BE2C (cell line): ENCODE measurements around the gene ARHGAP42.

ENCODE experiments used
- DNase-seq: peaks from one replicate; pipeline ENCODE4 v3.0.0-alpha.2; 2020
- H3K27me3 ChIP-seq: fragments of 250-450 bp; sonication (Bioruptor Pico); 2 replicates; pipeline ENCODE4 v1.5.1; 2020; ENCODE audit warnings: mild to moderate bottlenecking
- H3K36me3 ChIP-seq: fragments of 250-450 bp; sonication (Bioruptor Pico); 2 replicates; pipeline ENCODE4 v1.5.1; 2020; ENCODE audit warnings: mild to moderate bottlenecking
- H3K4me1 ChIP-seq: fragments of 250-450 bp; sonication (Bioruptor Pico); 2 replicates; pipeline ENCODE4 v1.5.1; 2020
- H3K4me3 ChIP-seq: 2 replicates; pipeline ENCODE4 v1.5.1; 2011; ENCODE audit warnings: low read depth, low read length
- H3K9me3 ChIP-seq: fragments of 250-450 bp; sonication (Bioruptor Pico); 2 replicates; pipeline ENCODE4 v1.5.1; 2020
- CTCF ChIP-seq: IDR thresholded peaks from 2 replicates; pipeline ENCODE4 v1.5.1; 2012; ENCODE audit warnings: mild to moderate bottlenecking, low read depth, low read length

The ARHGAP42 gene

GRCh38 chr11:101028644-101029043 is 341.6 kb downstream of the ARHGAP42 start:
- no peaks in the 10 kb centered on the region for H3K4me1 ChIP-seq
- H3K27me3 ChIP-seq = no peaks in the 10 kb centered on the region
- no peak overlapping the region for H3K4me3 ChIP-seq
- no peaks in the 10 kb centered on the region for H3K9me3 ChIP-seq
- no peaks in the 10 kb centered on the region for H3K36me3 ChIP-seq
- DNase-seq = no peak
- TF ChIP-seq CTCF = no peak

DNA sequence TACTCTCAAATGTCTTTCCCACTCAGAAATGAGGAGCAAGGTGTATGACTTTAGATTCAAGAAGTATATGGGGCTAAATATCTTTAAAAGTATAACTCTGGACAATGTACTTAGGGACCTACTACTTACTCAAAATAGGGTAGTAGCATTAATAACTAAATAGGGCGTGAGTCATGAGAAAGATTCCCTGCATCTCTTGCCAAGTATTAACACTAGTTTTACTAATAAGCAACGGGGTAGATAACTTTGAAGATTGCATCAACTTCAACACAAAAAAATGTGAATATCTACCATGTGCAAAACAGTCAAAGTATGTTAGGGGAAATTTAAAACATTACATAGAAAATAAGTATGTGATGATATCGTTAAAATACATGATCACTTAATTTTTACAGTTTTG is 342.9 kb downstream of the ARHGAP42 start:
- Histone ChIP-seq H3K4me3 (no peak overlapping the region), H3K27me3 (no peaks in the 10 kb centered on the region), H3K36me3 (no peaks in the 10 kb centered on the region), H3K9me3 (no peaks in the 10 kb centered on the region), H3K4me1 (no peaks in the 10 kb centered on the region)
- no peak for DNase-seq
- TF ChIP-seq CTCF = no peak

GRCh38 chr11:101030692-101031091 is 343.6 kb downstream of the ARHGAP42 start:
- Histone ChIP-seq H3K27me3 (no peaks in the 10 kb centered on the region), H3K4me3 (no peak overlapping the region), H3K36me3 (no peaks in the 10 kb centered on the region), H3K9me3 (no peaks in the 10 kb centered on the region), H3K4me1 (no peaks in the 10 kb centered on the region)
- DNase-seq = no peak
- TF ChIP-seq CTCF = no peak

DNA sequence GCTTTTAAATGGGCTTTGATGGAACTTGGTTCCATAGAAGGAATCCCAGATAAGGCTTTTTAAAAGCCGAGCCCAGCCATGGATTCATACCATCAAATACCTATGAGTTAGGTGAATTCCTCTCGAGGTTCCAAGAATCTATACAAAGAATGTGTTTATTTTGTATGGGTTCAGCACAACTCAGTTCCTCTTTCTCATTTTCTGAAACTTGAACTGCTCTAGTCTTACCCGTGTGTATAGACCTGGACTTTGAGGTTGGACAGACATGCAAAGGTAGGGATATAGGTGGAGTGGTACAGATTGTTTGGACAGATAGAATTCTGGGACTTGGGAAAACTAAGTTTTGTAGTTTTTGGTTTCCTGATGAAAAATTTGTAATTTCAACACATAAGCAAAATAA is 344.6 kb downstream of the ARHGAP42 start:
- Histone ChIP-seq H3K9me3 (no peaks in the 10 kb centered on the region), H3K36me3 (no peaks in the 10 kb centered on the region), H3K27me3 (no peaks in the 10 kb centered on the region), H3K4me1 (no peaks in the 10 kb centered on the region), H3K4me3 (no peak overlapping the region)
- DNase-seq = no peak
- TF ChIP-seq CTCF = no peak

- no peaks in the 10 kb centered on the region for H3K4me1 ChIP-seq
- H3K4me3 ChIP-seq = no peak overlapping the region
- no peak for TF ChIP-seq CTCF
- H3K36me3 ChIP-seq = no peaks in the 10 kb centered on the region
- no peaks in the 10 kb centered on the region for H3K27me3 ChIP-seq
- no peak for DNase-seq
- H3K9me3 ChIP-seq = no peaks in the 10 kb centered on the region
Observed at GRCh38 chr11:101032991-101033390, 345.9 kb downstream of the ARHGAP42 start.

GRCh38 chr11:101034076-101034475 is 347.0 kb downstream of the ARHGAP42 start:
- no peaks in the 10 kb centered on the region for H3K9me3 ChIP-seq
- H3K27me3 ChIP-seq = no peaks in the 10 kb centered on the region
- no peaks in the 10 kb centered on the region for H3K4me1 ChIP-seq
- no peaks in the 10 kb centered on the region for H3K36me3 ChIP-seq
- H3K4me3 ChIP-seq = no peak overlapping the region
- no peak for DNase-seq
- TF ChIP-seq CTCF = no peak
